ENCODE measurements around the gene QKI. TPM values are rescaled to one million over a fixed set of nuclear protein-coding genes. Genes with fewer than 3 reads are reported as not detected.

Gene QKI
- polyA plus RNA-seq, 1 experiment = 143 TPM

DNA sequence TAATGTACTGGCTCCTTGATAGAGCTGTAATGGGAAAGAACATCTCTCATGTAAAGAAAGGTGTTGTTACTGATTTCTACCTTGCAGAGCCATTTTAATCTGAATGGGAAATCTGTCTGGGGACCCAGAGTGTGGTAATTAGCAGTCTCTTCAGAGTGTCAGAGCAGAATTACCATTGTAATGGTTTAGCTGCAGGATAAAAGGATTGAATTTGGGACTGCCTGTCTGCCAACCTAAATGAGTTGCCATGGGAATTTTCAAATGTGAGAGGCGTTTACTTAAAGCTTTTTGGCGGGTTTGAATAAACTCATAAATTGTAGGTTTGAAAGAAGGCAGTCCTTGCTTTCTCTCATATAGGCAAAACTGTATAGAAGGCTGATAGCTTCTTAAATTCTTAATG is 128.8 kb downstream of the QKI start:
- ChIA-PET CTCF (interaction anchor here (1.7 kb wide), 1 partner anchor 11 kb away, joined by 5 read pairs; no protein-coding TSS in a partner anchor), POLR2A (no interaction called here)
- Histone ChIP-seq H3K36me3 (ENCODE audit: control insufficient read depth, insufficient read depth, low read length) (no peaks in the 10 kb centered on the region; the same call in 1 of the 2 replicates), H3K27me3 (ENCODE audit: control insufficient read depth, insufficient read depth, low read length) (no peaks in the 10 kb centered on the region), H3K4me3 (ENCODE audit: low read depth, low read length) (no peak overlapping the region)
- TF ChIP-seq, protein P1, sequence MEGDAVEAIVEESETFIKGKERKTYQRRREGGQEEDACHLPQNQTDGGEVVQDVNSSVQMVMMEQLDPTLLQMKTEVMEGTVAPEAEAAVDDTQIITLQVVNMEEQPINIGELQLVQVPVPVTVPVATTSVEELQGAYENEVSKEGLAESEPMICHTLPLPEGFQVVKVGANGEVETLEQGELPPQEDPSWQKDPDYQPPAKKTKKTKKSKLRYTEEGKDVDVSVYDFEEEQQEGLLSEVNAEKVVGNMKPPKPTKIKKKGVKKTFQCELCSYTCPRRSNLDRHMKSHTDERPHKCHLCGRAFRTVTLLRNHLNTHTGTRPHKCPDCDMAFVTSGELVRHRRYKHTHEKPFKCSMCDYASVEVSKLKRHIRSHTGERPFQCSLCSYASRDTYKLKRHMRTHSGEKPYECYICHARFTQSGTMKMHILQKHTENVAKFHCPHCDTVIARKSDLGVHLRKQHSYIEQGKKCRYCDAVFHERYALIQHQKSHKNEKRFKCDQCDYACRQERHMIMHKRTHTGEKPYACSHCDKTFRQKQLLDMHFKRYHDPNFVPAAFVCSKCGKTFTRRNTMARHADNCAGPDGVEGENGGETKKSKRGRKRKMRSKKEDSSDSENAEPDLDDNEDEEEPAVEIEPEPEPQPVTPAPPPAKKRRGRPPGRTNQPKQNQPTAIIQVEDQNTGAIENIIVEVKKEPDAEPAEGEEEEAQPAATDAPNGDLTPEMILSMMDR (IDR thresholded peaks at IDR 0.05; ENCODE audit: insufficient read depth, low read depth, low read length) = no peak
- no peak for DNase-seq (ENCODE audit: low read depth)

DNA sequence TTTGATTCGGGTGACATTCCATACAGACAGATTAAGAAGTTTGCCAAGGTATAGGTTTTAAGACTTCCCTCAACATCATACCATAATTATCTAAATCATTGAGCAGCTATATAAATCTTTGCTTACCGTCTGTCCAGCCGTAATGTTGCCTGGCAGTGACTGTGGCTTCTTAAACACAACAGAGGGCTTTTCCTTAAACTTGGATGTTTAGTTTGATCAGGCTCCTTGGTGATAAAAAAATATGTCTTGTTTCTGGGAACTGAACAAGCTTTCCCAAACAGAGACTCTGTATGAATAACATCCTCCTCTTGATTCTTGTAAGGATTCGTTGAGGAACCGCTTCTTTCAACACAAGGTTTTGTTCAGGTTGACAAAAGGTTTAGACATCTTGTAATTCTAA is 130.9 kb downstream of the QKI start:
- Histone ChIP-seq H3K36me3 (ENCODE audit: control insufficient read depth, insufficient read depth, low read length) (no peaks in the 10 kb centered on the region; the same call in 1 of the 2 replicates), H3K27me3 (ENCODE audit: control insufficient read depth, insufficient read depth, low read length) (no peaks in the 10 kb centered on the region), H3K4me3 (ENCODE audit: low read depth, low read length) (no peak overlapping the region)
- TF ChIP-seq, protein P1 (IDR thresholded peaks at IDR 0.05; ENCODE audit: insufficient read depth, low read depth, low read length) = no peak
- CTCF ChIA-PET = no interaction called here
- no peak for DNase-seq (ENCODE audit: low read depth)
- POLR2A ChIA-PET = no interaction called here

DNA sequence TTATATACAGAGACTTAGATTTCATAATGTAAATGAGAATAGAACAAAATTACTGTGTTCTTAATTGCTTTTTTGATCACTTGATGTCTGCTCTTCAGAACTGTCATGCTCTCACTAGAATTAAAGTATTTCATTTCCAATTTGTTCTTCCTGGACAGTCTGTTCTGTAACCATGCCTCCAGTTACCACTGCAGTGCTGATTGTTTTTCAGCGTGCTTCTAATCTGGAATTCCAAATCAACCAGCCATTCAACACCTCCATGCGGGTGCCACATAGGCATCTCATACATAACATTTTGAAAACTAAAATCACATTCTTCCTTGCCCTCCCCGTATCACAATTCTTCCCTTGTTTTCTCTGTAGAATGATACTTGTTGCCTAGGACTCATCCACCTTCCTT is 132.8 kb downstream of the QKI start:
- ChIA-PET CTCF (no interaction called here), POLR2A (no interaction called here)
- TF ChIP-seq, protein P1 (IDR thresholded peaks at IDR 0.05; ENCODE audit: insufficient read depth, low read depth, low read length) = no peak
- Histone ChIP-seq H3K27me3 (ENCODE audit: control insufficient read depth, insufficient read depth, low read length) (no peaks in the 10 kb centered on the region), H3K4me3 (ENCODE audit: low read depth, low read length) (no peak overlapping the region), H3K36me3 (ENCODE audit: control insufficient read depth, insufficient read depth, low read length) (no peaks in the 10 kb centered on the region; the same call in 1 of the 2 replicates)
- DNase-seq (ENCODE audit: low read depth) = no peak

DNA sequence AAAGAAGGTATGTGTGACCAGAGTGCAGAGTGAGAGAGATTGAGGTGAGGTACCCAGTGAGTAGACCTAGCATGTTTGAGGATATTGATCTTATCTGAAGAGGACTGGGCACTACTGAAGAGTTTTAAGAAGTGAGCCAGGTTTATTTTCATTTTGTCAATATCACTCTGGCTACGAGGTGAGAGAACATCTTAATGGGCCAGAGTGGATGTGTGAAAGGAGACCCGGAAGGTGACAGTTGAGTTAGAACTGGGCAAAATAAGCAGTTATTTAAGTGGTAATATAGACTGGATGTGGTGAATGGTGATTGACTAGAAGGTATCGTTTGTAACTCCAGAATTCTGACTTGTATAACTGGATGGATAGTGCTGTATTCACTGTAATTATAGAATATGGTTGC is 134.1 kb downstream of the QKI start:
- Histone ChIP-seq H3K36me3 (ENCODE audit: control insufficient read depth, insufficient read depth, low read length) (no peaks in the 10 kb centered on the region; the same call in 1 of the 2 replicates), H3K27me3 (ENCODE audit: control insufficient read depth, insufficient read depth, low read length) (no peaks in the 10 kb centered on the region), H3K4me3 (ENCODE audit: low read depth, low read length) (no peak overlapping the region)
- ChIA-PET POLR2A (no interaction called here), CTCF (no interaction called here)
- no peak for DNase-seq (ENCODE audit: low read depth)
- TF ChIP-seq, protein P1 (IDR thresholded peaks at IDR 0.05; ENCODE audit: insufficient read depth, low read depth, low read length) = no peak

DNA sequence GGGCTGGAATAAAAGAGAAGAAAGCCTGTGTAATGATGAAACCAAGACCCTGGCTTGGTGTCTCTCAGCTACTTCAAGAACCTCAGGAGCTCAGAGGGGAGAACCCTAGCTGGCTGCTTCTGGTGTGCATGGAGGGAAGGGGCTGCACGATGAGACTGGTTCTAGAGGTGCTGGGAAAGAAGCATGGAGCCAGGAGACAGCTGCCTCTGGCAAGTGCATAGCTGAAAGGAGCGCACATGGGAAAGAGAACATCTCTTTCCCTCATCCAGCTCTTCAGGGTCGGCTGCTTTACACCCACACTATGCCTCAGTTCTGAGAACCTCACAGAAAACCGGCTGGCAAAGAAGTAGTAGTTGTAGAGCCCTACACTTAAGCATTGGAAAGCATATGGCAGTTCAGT is 139.5 kb downstream of the QKI start:
- DNase-seq (ENCODE audit: low read depth) = no peak
- Histone ChIP-seq H3K27me3 (ENCODE audit: control insufficient read depth, insufficient read depth, low read length) (no peaks in the 10 kb centered on the region), H3K36me3 (ENCODE audit: control insufficient read depth, insufficient read depth, low read length) (peaks cover 5% of the 10 kb centered on the region), H3K4me3 (ENCODE audit: low read depth, low read length) (no peak overlapping the region)
- ChIA-PET CTCF (interaction anchor here (0.5 to 1.9 kb wide), 13 partner anchors 9 to 607 kb away, joined by 3 to 12 read pairs (median 3); no protein-coding TSS in a partner anchor), POLR2A (no interaction called here)
- TF ChIP-seq, protein P1 (IDR thresholded peaks at IDR 0.05; ENCODE audit: insufficient read depth, low read depth, low read length) = no peak

All from BJ (cell line).